ENCODE data around the gene ADAP1.

ADAP1 gene

DNA sequence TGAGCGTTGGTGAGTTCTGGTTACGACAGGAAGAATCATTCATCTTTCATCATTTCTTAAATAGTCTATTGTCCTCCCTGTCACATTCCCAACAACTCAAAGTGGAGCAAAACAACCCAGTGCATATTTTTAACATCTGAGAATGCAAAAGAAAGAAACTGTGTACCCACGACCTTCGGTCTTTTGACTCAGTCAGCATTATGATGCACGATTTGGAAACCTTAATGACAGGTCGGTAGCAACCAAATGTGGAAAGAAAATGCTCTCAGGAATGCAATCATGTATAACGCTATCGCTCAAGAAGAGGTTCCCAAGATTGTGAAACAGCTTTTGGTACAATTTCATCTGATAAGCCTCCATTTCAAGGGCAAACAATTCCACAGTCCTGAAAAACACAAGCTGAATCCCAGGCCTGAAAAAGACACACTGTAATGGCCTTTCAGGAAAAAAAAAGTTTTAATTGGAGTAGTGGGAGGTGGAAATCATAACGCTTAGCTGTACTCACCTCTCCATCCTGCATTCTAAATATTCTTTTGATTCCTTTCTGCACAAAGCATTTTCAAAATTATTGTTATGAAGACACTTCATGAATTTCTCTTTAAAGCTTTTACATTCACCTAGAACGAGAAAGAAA, 18.3 kb upstream of the ADAP1 start:
- H3K4me3 ChIP-seq (ENCODE audit: control insufficient read depth, low read depth, low read length) = no peak overlapping the region
- TF ChIP-seq, protein P1, sequence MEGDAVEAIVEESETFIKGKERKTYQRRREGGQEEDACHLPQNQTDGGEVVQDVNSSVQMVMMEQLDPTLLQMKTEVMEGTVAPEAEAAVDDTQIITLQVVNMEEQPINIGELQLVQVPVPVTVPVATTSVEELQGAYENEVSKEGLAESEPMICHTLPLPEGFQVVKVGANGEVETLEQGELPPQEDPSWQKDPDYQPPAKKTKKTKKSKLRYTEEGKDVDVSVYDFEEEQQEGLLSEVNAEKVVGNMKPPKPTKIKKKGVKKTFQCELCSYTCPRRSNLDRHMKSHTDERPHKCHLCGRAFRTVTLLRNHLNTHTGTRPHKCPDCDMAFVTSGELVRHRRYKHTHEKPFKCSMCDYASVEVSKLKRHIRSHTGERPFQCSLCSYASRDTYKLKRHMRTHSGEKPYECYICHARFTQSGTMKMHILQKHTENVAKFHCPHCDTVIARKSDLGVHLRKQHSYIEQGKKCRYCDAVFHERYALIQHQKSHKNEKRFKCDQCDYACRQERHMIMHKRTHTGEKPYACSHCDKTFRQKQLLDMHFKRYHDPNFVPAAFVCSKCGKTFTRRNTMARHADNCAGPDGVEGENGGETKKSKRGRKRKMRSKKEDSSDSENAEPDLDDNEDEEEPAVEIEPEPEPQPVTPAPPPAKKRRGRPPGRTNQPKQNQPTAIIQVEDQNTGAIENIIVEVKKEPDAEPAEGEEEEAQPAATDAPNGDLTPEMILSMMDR (conservative IDR thresholded peaks at IDR 0.05; ENCODE audit: control insufficient read depth, insufficient read depth, low read depth, low read length) = no peak
- DNase-seq (ENCODE audit: low read depth) = no peak

DNA sequence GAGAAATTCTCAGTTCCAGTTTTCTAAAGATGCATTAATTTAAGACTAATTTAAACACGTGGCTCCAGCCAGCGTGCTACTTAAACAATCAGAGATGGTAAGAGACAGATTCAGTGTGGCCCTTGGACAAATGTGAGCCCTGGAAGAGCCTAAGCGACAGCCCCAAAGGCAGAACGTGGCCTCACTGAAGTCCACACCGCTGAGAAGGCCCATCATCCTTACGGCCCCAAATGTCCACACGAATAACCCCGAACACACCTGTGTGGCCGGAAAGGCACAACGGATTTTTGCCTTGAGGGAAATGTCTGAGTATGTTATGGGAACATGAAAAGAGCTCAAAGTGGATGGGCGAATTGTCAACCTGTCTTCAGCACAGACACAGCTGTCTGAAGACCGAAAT, 17.6 kb upstream of the ADAP1 start:
- TF ChIP-seq, protein P1 (conservative IDR thresholded peaks at IDR 0.05; ENCODE audit: control insufficient read depth, insufficient read depth, low read depth, low read length) = no peak
- H3K4me3 ChIP-seq (ENCODE audit: control insufficient read depth, low read depth, low read length) = no peak overlapping the region
- no peak for DNase-seq (ENCODE audit: low read depth)

DNA sequence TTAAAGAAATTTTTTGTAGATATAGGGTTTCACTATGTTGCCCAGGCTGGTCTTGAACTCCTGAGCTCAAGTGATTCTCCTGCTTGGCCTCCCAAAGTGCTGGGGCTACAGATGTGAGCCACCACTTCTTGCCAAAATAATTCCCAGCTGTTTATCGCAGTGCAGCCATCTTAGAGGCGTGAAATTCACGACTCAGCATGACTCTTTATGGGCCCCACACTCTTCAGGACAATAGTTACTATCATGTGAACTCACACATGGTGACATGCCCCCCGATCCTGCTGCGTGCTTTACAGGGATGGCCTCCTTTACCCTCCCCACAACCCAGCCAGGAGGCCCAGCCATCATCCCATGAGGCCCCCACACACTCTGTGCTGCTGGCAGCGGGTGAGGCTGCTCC, 16.3 kb upstream of the ADAP1 start:
- no peak overlapping the region for H3K4me3 ChIP-seq (ENCODE audit: control insufficient read depth, low read depth, low read length)

DNA sequence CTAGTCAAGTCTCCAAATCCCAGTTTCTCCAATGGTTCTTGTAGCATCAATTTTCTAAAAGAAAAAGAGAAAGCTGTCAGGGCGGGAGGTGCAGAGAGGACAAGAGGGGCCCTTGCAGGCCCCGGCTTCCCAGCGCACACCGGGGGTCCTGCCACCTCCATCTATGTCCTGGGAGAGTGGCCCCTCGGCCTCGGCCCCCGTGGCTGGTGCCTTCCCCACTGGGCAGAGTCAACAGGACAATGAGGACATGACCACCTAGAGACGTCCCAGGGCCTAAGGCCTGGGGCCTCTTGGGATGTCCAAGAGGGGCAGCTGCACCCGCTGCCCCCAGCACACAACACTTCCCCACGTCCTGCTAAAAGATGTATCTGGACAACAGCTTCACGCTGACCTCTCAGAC, 14.9 kb upstream of the ADAP1 start:
- H3K4me3 ChIP-seq (ENCODE audit: control insufficient read depth, low read depth, low read length) = no peak overlapping the region
- TF ChIP-seq, protein P1 (conservative IDR thresholded peaks at IDR 0.05; ENCODE audit: control insufficient read depth, insufficient read depth, low read depth, low read length) = no peak
- DNase-seq (ENCODE audit: low read depth) = no peak

More for the DNA sequence above, 16.3 kb upstream of the ADAP1 start:
- DNase-seq (ENCODE audit: low read depth) = no peak
- TF ChIP-seq, protein P1 (conservative IDR thresholded peaks at IDR 0.05; ENCODE audit: control insufficient read depth, insufficient read depth, low read depth, low read length) = no peak

DNA sequence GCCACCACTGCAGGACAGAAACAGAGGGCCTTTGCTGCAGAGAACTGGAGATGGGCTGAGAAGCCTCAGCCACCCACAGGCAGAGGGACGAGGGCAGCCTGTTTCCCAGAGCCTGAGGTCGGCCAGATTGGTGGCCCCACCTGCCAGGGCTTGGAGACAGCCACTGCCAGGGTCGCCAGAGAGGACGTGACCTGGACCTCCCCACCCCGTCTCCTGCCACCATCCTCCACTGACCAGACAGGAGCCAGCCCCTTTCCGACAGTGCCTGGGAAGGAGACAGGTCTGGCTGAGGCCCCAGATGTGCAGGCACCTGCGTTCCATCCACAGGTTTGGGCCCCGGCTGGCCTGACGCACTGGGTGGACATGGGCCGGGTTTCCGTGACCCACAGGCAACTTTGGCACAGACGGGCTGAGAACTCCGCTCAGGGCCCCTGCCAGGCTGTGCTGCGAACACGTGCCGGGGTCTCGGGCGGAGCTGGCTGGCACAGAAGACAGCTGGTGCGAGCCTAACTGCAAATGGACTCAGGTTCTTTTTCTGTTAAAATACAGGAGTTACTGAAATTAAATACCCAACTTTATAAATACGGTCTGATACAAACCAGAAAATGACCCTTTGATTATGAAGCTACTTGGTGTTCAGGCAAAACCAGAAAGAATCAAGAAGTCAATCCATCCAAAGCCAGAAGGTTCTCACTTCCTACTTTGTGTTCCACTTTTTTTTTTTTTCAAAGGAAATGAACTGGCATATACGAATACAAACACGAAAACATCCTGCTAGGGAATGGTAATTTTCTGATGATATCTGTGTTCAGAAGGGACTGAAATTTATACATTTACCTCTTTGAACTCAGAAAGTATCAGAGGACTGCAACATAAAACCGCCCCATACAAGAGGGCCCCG, 14.0 kb upstream of the ADAP1 start:
- DNase-seq (ENCODE audit: low read depth) = no peak
- no peak overlapping the region for H3K4me3 ChIP-seq (ENCODE audit: control insufficient read depth, low read depth, low read length)
- TF ChIP-seq, protein P1 (conservative IDR thresholded peaks at IDR 0.05; ENCODE audit: control insufficient read depth, insufficient read depth, low read depth, low read length) = no peak

DNA sequence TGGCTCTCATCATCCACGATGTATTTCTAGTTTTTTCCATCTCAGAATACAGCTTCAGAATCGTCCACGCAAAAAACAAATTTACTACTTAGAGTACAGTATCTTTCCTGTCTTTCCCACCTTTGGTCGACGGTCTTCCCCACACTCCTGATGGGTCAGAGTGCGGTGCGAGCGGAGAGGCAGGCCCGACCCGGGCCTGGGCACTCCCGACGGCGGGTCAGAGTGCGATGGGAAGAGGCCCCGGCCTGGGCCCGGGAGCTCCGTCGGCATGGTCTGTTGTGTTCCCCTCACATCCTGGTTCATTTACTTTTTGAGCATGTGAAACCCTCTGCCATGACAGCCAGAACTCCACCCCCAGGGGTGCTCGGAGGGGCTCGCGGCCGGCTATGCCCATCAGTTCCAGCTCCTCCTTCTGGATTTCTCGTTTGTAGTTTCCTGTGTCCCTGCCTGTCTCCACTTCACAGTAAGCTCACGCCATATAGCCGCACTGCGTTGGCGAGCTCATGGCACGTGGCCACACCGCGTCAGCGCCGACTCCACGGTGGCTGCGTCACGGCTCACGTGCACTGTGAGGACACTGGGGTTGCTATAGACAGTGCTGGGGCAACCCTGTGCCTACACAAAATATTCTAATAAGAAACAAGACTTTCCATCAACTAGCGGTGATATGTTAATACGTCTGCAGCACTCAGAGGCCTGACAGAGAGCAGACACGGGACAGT, 13.0 kb upstream of the ADAP1 start:
- TF ChIP-seq, protein P1 (conservative IDR thresholded peaks at IDR 0.05; ENCODE audit: control insufficient read depth, insufficient read depth, low read depth, low read length) = no peak
- no peak overlapping the region for H3K4me3 ChIP-seq (ENCODE audit: control insufficient read depth, low read depth, low read length)
- DNase-seq (ENCODE audit: low read depth) = no peak

Data from fibroblast of mammary gland (primary cell).